Natural killer cell treated with Interleukin-12 subunit alpha and Interleukin-12 subunit beta and Interleukin-15 and Interleukin-18, amount 100 ng/mL, for 72 hours (primary cell): ENCODE measurements around the gene RNU1-4. TPM values are rescaled to one million over a fixed set of nuclear protein-coding genes. Genes with fewer than 3 reads are reported as not detected.
A peak's percentile ranks its signal among the peaks of the same experiment; 100 is the strongest.
"Not testable (repeated sequence)": the region's sequence is repeated elsewhere in the genome, so short reads cannot be mapped to it uniquely, and the experiment has no call there.

ENCODE experiments used
- ATAC-seq, 2 donors: fragments of 150-1000 bp; cut with Tn5 transposase in 1 of 2; sonication (Bioruptor Pico), chemical (Tn5 transposase) in 1 of 2; 2 replicates each; pipeline ENCODE4 v1.10.0; 2021
- DNase-seq: peaks from one replicate; pipeline ENCODE4 v3.0.0; 2022; ENCODE audit warnings: low spot score
- H3K27ac Mint-ChIP-seq, 2 donors: 1 replicate in 1 of 2; 2 replicates in 1 of 2; pipeline ENCODE4 v1.8.0; 2022; ENCODE audit warnings: mixed read lengths in 2 of 2, mild to moderate bottlenecking in 1 of 2, moderate library complexity in 1 of 2
- H3K27me3 Mint-ChIP-seq, 2 donors: 1 replicate in 1 of 2; 2 replicates in 1 of 2; pipeline ENCODE4 v1.8.0; 2022; ENCODE audit warnings: mixed read lengths in 2 of 2
- H3K36me3 Mint-ChIP-seq: one replicate; pipeline ENCODE4 v1.8.0; 2022; ENCODE audit warnings: mixed read lengths
- H3K4me1 Mint-ChIP-seq, 2 donors: 1 replicate in 1 of 2; 2 replicates in 1 of 2; pipeline ENCODE4 v1.8.0; 2022; ENCODE audit warnings: low read depth in 2 of 2, mixed read lengths in 2 of 2, mild to moderate bottlenecking in 1 of 2
- H3K4me3 Mint-ChIP-seq: one replicate; pipeline ENCODE4 v1.8.0; 2022; ENCODE audit warnings: mixed read lengths
- H3K9me3 Mint-ChIP-seq: 2 replicates; pipeline ENCODE4 v1.8.0; 2022; ENCODE audit warnings: mixed read lengths
- total RNA-seq, 2 donors: library from RNA; stranded (reverse); gene quantifications; one replicate each; pipeline ENCODE4 v1.2.3, GENCODE V29; 2022

RNU1-4 gene
- total RNA-seq, 2 donors from 2014 or later: 1,591 to 3,879 TPM

DNA sequence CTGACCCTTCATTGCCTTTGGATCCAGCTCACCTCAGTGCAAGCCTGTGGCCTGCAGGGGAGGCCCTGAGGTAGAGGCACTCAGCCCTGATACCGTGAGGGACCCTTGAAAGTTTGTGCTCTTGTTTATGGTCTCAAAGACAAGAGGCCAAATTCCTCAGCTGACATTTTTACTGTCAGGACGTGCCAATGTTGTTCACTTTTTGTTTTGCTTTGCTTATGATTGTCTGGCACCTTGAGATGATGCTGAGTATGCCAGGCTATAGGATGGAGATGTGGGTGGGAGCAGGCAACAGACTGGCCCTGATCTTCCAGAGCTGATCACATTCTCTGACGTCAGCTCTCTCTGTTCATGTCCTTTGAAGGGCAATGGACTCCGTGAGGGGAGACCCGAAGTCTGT lies 36.5 kb downstream of the RNU1-4 start:
- H3K27me3 Mint-ChIP-seq: peaks cover 18 to 33% of the 10 kb centered on the region in 2 donors
- not testable (repeated sequence) for ATAC-seq, H3K4me1 Mint-ChIP-seq, H3K4me3 Mint-ChIP-seq, H3K36me3 Mint-ChIP-seq, DNase-seq, H3K27ac Mint-ChIP-seq, H3K9me3 Mint-ChIP-seq

DNA sequence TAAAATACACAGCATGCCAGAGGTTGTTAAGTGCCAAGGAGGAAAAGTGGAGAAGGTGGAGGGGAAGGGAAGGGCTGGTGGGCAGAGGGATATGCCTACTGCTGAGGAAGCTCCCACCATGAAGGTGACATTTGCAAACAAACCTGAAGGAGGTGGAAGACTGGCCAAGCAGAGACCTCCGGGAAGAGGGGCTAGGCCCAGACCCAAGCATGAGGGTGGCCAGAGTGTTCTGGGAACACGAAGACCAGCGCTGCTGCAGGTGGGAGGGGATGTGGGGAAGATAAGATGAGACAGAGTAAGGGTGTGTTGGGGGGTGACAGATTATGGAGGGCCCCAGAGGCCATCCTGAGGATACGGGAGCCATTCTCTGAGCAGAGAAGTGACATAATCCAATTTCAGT lies 37.5 kb downstream of the RNU1-4 start:
- ATAC-seq, H3K27ac Mint-ChIP-seq, H3K4me3 Mint-ChIP-seq, H3K9me3 Mint-ChIP-seq, H3K4me1 Mint-ChIP-seq, H3K36me3 Mint-ChIP-seq: not testable (repeated sequence)
- H3K27me3 Mint-ChIP-seq: peaks cover 21 to 39% of the 10 kb centered on the region in 2 donors
- peak; percentile 51 for DNase-seq

GRCh38 chr1:16779525-16779924 lies 39.2 kb downstream of the RNU1-4 start:
- not testable (repeated sequence) for H3K4me1 Mint-ChIP-seq, DNase-seq, H3K36me3 Mint-ChIP-seq, ATAC-seq, H3K9me3 Mint-ChIP-seq, H3K4me3 Mint-ChIP-seq, H3K27ac Mint-ChIP-seq
- peaks cover 16 to 31% of the 10 kb centered on the region in 2 donors for H3K27me3 Mint-ChIP-seq

DNA sequence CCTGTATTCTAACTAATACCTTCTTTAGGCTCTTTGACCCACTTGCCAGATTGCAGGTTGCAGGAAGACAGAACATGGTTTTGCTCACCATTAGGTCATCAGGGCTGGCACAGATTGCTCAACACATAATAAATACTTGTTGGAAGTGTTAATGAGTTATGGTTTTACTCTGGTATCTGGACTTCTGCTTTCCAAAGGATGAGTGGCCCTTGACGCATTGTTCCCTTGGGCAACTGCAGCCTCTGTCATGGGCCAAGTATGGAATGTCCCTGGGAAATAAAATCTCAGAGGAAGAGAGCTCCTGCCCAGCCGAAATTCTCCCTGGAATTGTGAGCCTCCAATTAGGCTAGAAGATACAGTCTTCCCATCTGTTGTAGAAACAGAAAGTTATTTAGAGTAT lies 40.7 kb downstream of the RNU1-4 start:
- not testable (repeated sequence) for H3K36me3 Mint-ChIP-seq, ATAC-seq, H3K4me1 Mint-ChIP-seq, H3K4me3 Mint-ChIP-seq, DNase-seq, H3K27ac Mint-ChIP-seq, H3K9me3 Mint-ChIP-seq
- peaks cover 16 to 31% of the 10 kb centered on the region in 2 donors for H3K27me3 Mint-ChIP-seq

GRCh38 chr1:16781625-16782024 lies 41.3 kb downstream of the RNU1-4 start:
- H3K4me3 Mint-ChIP-seq, H3K4me1 Mint-ChIP-seq: not testable (repeated sequence)

DNA sequence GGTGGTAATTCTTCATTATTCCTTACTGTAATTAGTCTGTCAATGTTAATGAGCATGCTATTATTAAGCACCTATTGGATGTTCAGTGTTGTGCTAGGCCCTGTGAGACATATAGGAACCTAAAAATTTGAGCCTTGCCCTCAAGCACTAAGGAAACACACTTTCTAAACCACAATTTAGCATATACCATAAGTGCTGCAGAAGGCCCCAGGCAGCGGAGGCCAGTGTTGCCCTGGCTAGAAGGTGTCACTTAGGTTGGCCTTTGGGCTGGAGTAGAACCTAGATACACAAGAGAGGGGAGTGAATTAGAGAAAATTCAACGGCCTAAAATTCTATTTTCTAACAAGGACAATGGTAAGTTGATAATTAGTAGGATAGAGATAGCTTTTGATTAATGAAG lies 44.6 kb downstream of the RNU1-4 start:
- DNase-seq, H3K4me3 Mint-ChIP-seq, H3K36me3 Mint-ChIP-seq, H3K9me3 Mint-ChIP-seq, H3K4me1 Mint-ChIP-seq, H3K27ac Mint-ChIP-seq: not testable (repeated sequence)
- ATAC-seq: peak; percentile 59 to 65
- peaks cover 8 to 27% of the 10 kb centered on the region in 2 donors for H3K27me3 Mint-ChIP-seq

More at GRCh38 chr1:16781625-16782024, 41.3 kb downstream of the RNU1-4 start:
- not testable (repeated sequence) for H3K9me3 Mint-ChIP-seq, DNase-seq, H3K36me3 Mint-ChIP-seq, ATAC-seq, H3K27ac Mint-ChIP-seq
- H3K27me3 Mint-ChIP-seq: peaks cover 16 to 31% of the 10 kb centered on the region in 2 donors

GRCh38 chr1:16786362-16786761 lies 46.0 kb downstream of the RNU1-4 start:
- H3K27me3 Mint-ChIP-seq: peaks cover 3 to 19% of the 10 kb centered on the region in 2 donors
- not testable (repeated sequence) for H3K4me3 Mint-ChIP-seq, H3K36me3 Mint-ChIP-seq, H3K27ac Mint-ChIP-seq, ATAC-seq, H3K9me3 Mint-ChIP-seq, H3K4me1 Mint-ChIP-seq
- peak; percentile 53 for DNase-seq

GRCh38 chr1:16787175-16787574 lies 46.9 kb downstream of the RNU1-4 start:
- not testable (repeated sequence) for ATAC-seq, H3K4me1 Mint-ChIP-seq, H3K9me3 Mint-ChIP-seq, H3K4me3 Mint-ChIP-seq, H3K27ac Mint-ChIP-seq, DNase-seq, H3K36me3 Mint-ChIP-seq
- H3K27me3 Mint-ChIP-seq: peaks cover under 1 to 14% of the 10 kb centered on the region in 2 donors

- not testable (repeated sequence) for ATAC-seq, DNase-seq, H3K36me3 Mint-ChIP-seq, H3K4me1 Mint-ChIP-seq, H3K4me3 Mint-ChIP-seq, H3K27ac Mint-ChIP-seq, H3K9me3 Mint-ChIP-seq
- peaks cover 0 to 11% of the 10 kb centered on the region in 2 donors for H3K27me3 Mint-ChIP-seq
Measured at GRCh38 chr1:16787711-16788110, 47.4 kb downstream of the RNU1-4 start.

Other genes starting within 250 kb of the RNU1-4 start
- gene RNU1-1, start 226.2 kb upstream of the RNU1-4 start, total RNA-seq: 1,000 to 10,000 TPM; 1,591 to 3,879 TPM
- 10 to 100 TPM in 1 of 2 donors, 1 to 10 TPM in 1; 6.3 to 10.0 TPM for gene NBPF1, start 127.0 kb upstream of the RNU1-4 start, total RNA-seq
- gene RNU1-3, start 73.6 kb upstream of the RNU1-4 start, total RNA-seq: 1,000 to 10,000 TPM; 1,591 to 3,879 TPM
- gene RNU1-2, start 155.5 kb downstream of the RNU1-4 start, total RNA-seq: 1,000 to 10,000 TPM; 1,591 to 3,879 TPM
- gene CROCC, start 181.4 kb downstream of the RNU1-4 start, total RNA-seq: 10 to 100 TPM; 21.0 to 29.3 TPM
- gene MFAP2, start 240.1 kb downstream of the RNU1-4 start, total RNA-seq: not detected